Activated gamma-delta T cell (primary cell): ENCODE results near the gene DRP2.
"Not testable (repeated sequence)": the region's sequence is repeated elsewhere in the genome, so short reads cannot be mapped to it uniquely, and the experiment has no call there.

ENCODE experiments used
- DNase-seq: peaks from one replicate; lab custom pipeline; 2025; lab: John Stamatoyannopoulos, UW
- total RNA-seq, 2 donors: gene quantifications; one replicate each; lab custom pipeline; 2026; lab: John Stamatoyannopoulos, UW

DRP2 gene, protein sequence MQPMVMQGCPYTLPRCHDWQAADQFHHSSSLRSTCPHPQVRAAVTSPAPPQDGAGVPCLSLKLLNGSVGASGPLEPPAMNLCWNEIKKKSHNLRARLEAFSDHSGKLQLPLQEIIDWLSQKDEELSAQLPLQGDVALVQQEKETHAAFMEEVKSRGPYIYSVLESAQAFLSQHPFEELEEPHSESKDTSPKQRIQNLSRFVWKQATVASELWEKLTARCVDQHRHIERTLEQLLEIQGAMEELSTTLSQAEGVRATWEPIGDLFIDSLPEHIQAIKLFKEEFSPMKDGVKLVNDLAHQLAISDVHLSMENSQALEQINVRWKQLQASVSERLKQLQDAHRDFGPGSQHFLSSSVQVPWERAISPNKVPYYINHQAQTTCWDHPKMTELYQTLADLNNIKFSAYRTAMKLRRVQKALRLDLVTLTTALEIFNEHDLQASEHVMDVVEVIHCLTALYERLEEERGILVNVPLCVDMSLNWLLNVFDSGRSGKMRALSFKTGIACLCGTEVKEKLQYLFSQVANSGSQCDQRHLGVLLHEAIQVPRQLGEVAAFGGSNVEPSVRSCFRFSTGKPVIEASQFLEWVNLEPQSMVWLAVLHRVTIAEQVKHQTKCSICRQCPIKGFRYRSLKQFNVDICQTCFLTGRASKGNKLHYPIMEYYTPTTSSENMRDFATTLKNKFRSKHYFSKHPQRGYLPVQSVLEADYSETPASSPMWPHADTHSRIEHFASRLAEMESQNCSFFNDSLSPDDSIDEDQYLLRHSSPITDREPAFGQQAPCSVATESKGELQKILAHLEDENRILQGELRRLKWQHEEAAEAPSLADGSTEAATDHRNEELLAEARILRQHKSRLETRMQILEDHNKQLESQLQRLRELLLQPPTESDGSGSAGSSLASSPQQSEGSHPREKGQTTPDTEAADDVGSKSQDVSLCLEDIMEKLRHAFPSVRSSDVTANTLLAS
- 0.15 to 0.22 reads per million in 2 donors for total RNA-seq

GRCh38 chrX:101219116-101219863 is at the start of gene DRP2:
TSS of gene DRP2 (plus strand) at chrX:101219786. CDS start at chrX:101231648, 11,862 bp downstream.
- no peak for DNase-seq

DNA sequence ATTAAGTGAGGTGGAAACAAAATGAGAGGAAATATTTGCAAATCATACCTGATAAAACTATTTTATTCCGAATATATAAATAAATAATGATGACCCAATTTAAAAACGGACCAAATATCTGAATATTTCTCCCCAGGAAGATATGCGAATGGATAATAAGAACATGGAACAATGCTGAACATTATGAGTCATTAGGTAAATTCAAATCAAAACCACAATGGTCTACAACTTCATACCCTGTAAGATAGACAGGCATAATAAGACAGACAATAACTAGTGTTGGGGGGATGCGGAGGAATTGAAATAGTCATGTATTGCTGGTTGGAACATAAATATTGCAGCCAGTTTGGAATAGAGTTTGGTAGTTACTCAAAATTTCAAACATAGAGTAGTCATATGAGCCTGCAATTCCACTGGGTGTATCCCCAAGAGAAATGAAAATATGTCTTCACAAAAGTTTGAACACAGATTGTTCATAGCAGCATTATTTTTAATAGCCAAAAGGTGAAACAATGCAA is 47.6 kb upstream of the DRP2 start:
- DNase-seq, result no peak

GRCh38 chrX:101176439-101176838 is 43.1 kb upstream of the DRP2 start:
- DNase-seq, result no peak

- DNase-seq, result not testable (repeated sequence)
Observed at GRCh38 chrX:101184876-101185275, 34.7 kb upstream of the DRP2 start.

DNA sequence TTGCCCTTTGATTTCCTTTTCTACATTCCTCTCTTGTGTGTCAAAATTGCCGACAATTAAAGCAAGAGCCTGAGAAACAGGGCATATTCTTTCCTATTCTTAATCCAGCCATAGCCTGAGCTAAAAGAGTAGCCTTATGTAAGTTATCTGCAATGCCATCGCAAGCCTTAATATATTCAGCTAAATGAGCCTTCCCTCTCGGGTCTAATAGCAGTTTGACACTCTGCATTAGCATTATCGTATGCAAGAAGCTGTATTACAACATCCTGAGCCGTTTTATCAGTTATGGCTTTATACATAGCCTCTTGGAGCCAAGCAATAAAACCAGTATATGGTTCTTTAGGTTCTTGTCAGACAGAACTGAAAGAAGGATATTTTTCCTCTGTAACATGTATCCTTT is 31.6 kb upstream of the DRP2 start:
- not testable (repeated sequence) for DNase-seq

DNA sequence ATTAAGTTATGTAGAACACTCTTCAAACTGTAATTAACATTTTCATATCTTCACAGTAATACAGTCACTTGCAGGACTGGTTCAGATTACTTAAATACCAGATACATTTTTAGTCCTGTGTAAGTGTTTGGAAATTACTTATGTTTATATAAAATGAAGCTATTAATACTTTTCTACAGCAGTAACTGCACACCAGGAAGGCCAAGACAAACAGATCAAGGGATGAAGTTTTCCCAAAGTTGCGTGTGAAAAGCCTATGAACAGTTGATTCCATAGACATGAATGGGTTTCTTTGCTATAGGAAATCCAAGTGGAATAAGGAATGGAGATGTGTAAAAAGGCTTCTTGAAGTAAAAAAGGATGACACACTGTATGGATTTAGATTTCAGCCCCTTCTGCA is 28.9 kb upstream of the DRP2 start:
- DNase-seq, result no peak

DNA sequence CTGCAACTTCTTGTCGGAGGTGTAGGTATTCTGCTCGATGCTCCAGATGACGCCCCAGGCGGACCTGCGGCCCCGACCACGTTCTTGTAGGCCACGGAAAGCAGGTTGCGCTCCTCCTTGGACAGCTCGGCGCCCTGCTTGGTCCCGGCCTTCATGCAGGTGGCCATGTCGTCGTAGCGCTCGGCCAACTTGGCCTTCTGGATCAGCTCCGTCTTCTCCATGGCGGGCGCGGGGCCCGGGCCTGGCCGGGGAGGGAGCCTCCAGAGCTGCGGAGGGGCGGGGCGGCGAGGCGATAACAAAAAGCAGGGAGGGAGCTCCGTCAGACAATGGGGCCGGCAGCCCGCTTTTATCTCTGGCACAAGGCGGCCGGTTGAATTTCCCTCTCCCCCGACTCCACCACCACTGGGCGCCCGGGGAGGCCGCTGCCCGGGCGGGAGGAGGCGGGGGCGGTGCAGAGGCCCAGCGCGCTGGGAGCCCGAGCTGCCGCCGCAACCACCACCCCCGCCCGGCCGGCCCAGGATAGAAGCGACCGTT is 28.3 kb upstream of the DRP2 start:
- no peak for DNase-seq

DNA sequence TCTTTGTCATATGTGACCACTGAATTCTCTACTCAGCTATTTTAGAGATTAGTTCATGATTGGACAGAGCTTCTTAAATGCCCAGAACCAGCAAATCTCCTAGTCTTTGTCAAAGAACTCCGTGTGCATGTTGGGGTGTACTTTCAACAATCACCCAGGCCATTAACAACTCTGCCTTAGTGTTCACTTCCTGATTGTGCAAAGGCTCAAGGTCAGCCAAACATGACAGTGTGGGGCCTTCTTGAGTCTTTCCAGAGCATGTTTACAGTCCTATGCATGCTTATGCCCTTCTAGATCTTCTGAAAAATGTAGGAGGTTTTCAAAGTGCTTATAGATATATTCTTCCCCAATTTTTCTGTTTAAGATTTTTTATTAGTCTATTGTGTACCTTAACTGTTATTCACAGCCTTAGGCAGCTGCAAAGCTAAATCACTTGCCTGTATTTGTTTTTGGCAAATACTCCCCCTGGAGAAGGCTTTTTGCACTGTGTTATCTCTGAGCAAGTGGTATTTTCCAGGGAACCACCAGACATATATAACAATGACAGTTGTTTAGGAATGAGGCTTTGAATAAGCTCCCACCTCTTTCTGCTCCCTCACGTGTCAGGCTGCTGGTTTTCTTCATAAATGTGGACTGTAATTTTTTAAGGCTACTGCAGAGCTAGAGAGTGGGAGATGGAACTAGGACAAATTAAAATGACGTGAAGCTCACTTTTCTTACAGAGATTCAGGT is 24.0 kb upstream of the DRP2 start:
- no peak for DNase-seq

DNA sequence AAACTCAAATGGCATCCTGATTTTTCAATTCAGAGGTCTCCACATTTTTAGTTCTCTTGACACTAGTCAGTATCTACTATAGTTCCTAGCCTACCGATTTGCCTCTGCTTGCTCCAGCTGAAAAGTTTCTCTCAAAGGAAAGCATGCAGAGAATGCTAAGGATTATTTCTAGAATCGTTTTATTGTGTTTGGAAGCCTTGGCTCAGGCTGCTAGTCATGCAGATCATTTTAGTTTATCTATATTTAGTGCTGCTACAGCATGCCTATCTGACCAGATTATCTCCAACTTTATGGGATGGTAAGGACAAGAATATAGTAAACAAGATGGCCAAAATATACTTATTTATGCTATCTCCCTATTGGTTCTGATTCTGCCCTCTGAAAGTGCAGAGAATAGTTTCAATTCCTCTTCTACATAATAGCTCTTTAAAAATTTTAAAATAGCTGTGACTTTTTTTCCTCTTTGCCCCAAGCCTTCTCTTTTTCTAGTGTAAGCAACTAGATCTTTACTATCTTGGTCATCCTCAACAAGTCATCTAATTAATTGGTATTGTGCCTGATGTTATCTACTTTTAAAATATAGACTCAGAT is 15.7 kb upstream of the DRP2 start:
- DNase-seq, result no peak

DNA sequence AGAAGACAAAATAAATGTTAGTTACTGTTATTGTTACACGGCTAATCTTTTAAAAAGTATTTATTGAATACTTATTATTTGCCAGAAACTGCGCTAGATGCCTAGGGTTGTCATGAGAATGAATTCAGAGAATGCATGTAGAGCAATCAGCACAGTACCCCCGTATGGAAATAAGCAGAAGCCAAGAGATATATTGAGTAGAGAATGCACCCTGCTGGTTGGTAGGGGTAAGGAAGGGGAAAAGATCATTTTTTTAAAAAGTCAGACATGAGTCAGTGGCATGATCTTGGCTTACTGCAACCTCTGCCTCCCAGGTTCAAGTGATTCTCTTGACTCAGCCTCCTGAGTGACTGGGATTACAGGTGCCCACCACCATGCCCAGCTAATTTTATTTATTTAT is 13.1 kb upstream of the DRP2 start:
- no peak for DNase-seq

GRCh38 chrX:101208152-101208905 is 11.3 kb upstream of the DRP2 start:
- no peak for DNase-seq

- DNase-seq, result no peak
Observed at GRCh38 chrX:101210630-101211029, 9.0 kb upstream of the DRP2 start.

- no peak for DNase-seq
Observed at GRCh38 chrX:101217689-101218088, 1.9 kb upstream of the DRP2 start.

- no peak for DNase-seq
Observed at GRCh38 chrX:101219864-101220346, 319 bp downstream of the DRP2 start.

GRCh38 chrX:101220662-101221260 is 1.2 kb downstream of the DRP2 start:
- no peak for DNase-seq

GRCh38 chrX:101223226-101223625 is 3.6 kb downstream of the DRP2 start:
- no peak for DNase-seq

- no peak for DNase-seq
Observed at GRCh38 chrX:101229170-101229569, 9.6 kb downstream of the DRP2 start.

- DNase-seq, result no peak
Observed at GRCh38 chrX:101230636-101231035, 11.1 kb downstream of the DRP2 start.

DNA sequence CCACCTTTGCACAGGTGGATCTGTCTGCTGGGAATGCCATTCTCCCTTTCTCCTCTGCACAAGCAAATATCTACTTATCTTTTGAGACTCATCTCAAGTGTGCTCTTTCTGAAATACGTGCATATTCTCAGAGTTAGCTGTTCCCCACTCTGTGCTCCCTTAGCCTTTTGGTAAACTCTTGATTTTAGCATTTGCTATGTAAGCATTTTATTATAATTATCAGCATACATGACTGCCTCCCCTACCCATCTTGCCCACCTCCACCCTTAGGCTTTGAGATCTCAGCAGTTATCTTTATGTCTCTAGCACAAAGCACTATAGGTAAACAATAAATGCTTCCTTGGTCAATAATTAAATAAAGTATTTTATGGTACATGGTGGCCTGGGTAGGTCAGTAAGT is 11.5 kb downstream of the DRP2 start:
- no peak for DNase-seq
